ENCODE data around the gene ZNF576.

GRCh38 chr19:43598445-43599240, 2.2 kb downstream of the ZNF576 start:
- no peak for TF ChIP-seq MAX (IDR thresholded peaks at IDR 0.05; ENCODE audit: low read depth, low read length)
- TF ChIP-seq CTCF (IDR thresholded peaks at IDR 0.05; ENCODE audit: low read depth, low read length) = no peak
- TF ChIP-seq POLR2A (IDR thresholded peaks at IDR 0.05; ENCODE audit: extremely low read depth, insufficient read length) = no peak

Data from NB4 (cell line).